Forelimb muscle (tissue), 1 donor: ENCODE results near the gene GANC. TPM values are rescaled to one million over a fixed set of nuclear protein-coding genes. Genes with fewer than 3 reads are reported as not detected.
"Not testable (repeated sequence)": the region's sequence is repeated elsewhere in the genome, so short reads cannot be mapped to it uniquely, and the experiment has no call there.

Experiments used
- DNase-seq: peaks from one replicate; pipeline ENCODE4 v3.0.0-alpha.2; 2013; ENCODE audit warnings: low read depth
- polyA plus RNA-seq: library from polyadenylated mRNA; unstranded; fragments of 120-200 nt; gene quantifications from one replicate; pipeline ENCODE4 v1.2.1, GENCODE V29; 2013; ENCODE audit not compliant: insufficient read length

Gene GANC
- polyA plus RNA-seq, 1 donor, result 14.9 TPM

DNA sequence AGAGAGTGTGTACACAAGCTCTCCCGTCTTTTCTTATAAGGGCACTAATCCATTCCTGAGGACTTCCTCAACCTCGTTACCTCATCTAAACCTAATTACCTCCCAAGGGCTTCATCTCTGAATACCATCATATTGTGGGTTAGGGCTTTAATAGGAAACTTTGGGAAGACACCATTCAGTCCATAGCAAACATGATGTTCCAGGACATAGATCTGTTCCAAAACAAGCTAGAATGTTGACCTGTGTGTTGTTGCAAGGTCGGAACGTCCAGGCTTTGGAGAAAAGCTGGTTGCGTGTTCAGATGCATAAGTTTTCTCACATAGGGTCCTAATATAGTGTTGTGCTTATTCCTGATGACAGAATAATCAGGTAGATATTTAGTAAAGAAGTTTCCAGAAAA, 9.9 kb downstream of the GANC start:
- no peak for DNase-seq

DNA sequence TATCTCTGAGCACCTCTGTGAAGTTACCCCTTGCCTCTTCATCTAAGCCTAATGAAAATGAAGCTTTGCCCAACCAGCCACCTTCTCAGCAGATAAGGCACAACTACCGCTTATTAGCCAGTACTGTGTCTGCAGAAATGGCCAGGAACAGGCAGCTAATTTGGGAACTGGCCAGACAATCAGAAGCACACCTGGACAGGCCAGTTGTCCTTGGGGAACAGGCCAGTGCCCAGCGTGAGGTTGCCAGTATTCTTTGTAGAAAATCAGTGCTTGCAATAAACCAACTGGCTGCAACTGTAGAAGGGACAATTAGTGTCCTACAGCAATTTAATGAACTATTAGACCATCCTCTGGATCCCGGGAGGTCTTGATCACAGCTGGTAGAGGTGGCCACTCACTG, 10.7 kb downstream of the GANC start:
- DNase-seq, result no peak

DNA sequence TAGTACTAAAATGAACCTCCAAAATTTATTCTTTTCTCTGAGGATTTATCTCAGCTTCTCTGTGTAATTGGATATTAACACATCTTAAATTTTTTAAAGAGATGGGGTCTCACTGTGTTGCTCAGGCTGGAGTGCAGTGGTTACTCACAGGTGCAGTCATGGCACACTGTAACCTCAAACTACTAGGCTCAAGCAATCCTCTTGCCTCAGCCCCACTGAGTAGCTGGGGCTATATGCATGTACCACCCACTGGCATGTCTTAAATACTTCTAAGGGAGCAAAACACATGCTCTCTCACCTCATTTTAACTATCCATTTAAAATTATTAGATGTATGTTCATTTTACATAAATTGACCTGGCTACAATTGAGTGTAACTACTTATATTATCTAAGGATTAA, 11.6 kb downstream of the GANC start:
- no peak for DNase-seq

DNA sequence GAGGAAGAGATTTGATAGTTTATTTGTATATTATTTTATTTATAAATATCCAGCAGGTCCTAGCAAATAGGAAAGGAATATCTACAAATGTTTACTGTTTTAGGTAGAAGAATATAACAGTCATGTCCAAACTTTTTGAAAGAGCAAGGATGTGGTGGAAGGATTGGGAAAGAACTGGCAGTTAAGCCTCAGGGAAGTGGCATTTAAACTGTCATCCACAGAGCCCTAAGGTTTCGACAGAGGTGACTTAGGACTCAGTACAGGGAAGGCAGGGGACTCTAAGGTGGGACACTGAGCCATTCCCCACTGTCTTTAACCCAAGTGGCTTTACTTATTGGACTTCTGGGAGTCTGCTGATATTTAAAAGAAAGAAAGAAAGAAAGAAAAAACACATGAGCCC, 12.0 kb downstream of the GANC start:
- DNase-seq, result no peak

DNA sequence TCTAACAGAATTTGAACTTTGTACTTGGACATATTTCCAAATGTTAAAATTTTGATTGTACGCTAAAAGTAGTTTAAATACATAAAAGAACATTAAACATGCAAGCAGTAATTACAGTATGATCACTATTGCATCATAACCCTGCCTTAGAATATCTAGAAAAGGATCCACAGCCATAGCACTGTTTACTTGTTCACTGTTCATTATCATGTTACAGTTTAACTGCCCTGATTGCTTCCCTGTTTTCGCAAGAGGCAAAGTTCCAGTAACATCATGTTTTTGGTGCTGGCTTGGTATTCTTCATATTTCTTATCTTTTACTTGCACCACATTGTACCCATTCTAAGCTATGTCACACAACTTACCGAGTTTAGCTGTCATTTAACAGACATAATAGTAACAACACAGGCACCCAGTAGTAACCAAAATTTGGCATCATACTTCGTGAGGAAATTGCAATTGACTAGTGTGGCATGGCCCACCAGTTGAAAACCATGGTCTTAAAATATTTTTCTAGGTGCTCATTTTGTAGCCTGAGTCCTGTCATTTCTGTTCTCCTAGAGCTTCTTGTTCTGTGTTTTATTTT, 13.5 kb downstream of the GANC start:
- DNase-seq, result no peak

DNA sequence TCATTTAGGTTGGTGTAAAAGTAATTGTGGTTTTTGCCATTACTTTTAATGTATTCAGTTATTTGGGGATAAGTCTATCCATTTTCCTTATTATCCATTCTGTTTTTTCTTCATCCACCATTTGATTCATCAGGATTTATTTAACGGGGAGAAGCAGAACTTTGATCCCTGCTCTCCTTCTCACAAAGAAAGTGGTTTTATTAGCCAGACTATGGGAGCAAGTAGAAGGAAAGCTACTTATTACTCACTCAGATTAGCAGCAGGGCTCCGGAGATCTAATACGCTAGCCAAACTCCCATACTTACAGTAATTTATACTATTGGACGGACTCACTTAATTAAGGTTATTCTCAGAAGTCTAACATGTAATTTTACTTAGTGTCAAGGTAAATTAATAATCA, 14.9 kb downstream of the GANC start:
- DNase-seq, result no peak

DNA sequence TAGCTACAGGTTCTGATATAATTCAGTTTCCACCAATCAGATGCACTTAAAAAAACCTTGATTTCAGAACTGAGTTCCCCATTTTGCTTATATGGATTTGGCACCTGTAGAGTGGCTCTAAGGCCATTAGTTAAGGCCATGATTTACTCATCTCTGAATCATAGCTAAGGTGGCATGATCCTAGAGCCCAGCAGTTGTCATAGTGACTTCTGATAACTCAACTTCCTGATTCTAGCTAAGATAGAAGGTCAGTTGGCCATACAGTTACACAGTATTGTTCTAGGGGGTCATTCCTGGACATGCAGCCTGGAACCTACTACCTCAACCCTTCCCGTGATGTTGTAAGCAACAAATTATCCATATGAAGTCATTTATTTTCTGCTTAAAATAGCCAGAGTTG, 16.2 kb downstream of the GANC start:
- DNase-seq, result no peak

DNA sequence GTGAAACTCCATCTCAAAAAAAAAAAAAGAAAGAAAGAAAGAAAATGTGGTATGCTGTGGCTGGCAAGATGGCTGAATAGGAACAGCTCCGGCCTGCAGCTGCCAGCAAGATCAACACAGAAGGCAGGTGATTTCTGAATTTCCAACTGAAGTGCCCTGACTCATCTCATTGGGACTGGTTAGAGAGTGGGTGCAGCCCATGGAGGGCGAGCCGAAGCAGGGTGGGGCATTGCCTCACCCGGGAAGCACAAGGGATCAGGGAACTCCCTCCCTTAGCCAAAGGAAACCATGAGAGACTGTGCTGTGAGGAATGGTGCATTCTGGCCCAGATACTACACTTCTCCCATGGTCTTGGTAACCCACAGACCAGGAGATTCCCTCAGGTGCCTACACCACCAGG, 28.0 kb downstream of the GANC start:
- DNase-seq, result not testable (repeated sequence)

DNA sequence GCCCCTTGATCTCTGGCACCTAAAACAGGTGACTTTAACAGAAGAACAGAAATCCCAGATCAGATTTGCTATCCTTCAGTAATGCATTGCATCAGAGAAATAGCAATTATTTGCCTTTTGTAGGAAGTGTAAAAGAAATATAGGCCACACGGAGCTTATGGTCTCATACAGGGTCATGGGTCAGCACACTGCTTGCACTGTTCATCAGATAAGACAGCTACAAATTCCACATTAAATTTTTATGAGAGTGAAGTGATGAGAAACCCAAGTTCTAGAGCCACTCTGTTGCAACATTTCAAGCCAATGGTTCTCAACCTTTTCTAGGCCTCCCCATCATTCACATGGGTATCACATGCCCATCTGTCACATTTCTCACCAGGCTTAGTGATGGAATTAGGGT, 33.7 kb downstream of the GANC start:
- no peak for DNase-seq

DNA sequence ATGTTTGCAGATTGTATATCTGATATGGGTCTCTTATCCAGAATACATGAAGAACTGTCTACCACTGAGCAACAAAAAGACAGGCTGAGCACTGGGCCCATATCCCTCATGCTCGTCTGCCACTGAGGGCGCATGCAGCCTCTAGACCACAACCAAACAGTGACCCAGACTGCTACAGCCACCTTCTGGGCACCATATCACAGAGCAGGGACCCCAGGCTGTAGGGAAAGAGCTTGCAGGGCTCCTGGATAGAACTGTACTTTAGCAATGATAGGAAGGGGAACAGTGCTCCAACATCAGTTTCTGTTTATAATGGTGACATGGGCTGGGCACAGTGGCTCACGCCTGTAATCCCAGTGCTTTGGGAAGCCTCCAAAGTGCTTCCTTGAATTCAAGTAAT, 40.5 kb downstream of the GANC start:
- no peak for DNase-seq

DNA sequence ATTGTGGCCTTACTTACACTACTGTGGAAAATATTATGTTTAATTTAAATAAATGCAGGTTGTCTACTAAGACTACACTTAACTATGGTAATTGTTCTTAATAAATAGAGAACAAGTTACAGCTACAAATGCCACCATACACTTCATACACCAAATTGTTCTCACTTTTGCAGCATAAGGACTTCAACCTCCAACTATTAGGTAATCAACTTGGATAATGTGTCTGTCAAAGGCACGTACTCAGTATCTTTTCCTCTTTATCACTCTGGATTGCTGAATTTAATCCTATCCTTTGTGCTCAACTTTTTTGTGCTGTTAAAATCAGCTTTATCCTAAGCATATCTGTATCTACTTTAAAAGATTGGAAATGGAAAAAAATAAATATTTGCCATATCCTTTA, 41.8 kb downstream of the GANC start:
- no peak for DNase-seq

DNA sequence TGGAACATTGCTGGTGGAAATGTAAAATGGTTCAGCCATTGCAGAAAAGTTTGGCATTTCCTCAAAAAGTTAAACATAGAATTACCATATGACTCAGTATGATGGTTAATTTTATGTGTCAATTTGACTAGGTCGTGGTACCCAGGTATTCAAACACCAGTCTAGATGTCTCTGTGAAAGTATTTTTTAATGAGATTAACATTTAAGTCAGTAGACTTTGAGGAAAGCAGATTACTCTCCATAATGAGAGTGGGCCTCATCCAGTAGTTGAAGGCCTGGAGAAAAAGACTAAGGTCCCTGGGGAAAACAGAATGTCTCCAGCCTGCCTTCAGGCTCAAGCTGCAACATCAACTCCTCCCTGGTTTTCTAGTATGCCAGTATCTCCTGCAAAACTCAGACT, 42.5 kb downstream of the GANC start:
- no peak for DNase-seq

DNA sequence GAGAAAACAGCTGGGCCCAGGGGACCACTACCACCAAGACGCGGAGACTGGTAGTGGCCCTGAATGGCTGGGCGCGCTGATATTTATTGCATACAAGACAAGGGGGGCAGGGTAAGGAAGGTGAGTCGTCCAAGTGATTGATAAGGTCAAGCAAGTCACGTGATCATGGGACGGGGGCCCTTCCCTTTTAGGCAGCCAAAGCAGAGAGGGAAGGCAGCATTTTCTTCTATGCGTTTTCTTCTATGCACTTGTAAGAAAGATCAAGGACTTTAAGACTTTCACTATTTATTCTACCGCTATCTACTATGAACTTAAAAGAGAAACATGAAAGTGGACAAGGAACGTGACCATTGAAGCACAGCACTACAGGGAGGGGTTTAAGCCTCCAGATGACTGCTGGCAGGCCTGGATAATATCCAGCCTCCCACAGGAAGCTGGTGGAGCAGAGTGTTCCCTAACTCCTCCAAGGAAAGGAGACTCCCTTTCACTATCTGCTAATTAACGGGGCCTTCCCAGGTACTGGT, 43.3 kb downstream of the GANC start:
- not testable (repeated sequence) for DNase-seq

DNA sequence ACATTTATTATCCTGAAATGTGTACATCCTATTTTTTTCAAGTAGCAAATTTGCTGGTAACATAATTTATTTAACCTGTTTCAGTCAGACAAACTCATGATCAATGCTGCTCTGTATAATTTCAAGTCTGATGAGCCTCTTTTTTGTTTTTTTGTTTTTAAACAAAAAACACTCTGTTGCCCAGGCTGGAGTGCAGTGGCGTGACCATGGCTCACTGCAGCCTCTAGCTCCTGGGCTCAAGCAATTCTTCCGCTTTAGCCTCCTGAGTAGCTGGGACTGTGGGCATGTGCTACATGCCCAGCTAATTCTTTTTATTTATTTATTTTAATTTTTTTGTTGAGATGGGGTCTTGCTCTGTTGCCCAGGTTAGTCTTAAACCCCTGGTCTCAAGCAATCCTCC, 46.2 kb downstream of the GANC start:
- DNase-seq, result no peak

DNA sequence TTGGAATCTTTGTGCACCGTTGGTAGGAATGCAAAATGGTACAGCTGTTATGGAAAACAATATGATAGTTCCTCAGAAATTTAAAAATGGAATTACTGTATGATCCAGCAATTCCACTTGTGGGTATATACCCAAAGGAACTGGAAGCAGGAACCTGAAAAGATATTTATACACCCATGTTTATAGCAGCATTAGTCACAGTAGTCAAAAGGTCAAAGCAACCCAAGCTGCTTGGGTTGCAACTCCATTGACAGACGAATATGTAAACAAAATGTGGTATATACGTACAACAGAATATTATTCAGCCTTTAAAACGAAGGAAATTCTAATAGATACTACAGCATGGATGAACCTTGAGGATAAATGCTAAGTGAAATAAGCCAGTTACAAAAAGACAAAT, 51.3 kb downstream of the GANC start:
- DNase-seq, result no peak

DNA sequence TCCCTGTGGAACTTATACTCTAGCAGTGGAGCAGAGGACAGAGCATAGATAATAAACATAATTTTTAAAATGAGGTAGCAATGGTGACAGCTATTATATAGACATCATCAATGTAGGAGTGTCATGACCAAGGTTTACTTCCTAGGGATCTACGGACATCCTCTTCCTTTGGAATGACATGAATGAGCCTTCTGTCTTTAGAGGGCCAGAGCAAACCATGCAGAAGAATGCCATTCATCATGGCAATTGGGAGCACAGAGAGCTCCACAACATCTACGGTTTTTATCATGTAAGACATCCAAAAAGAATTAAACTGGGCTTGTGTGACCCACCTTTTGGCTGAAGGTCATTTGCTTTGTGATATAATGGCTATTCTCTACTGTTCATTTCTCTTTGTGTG, 56.2 kb downstream of the GANC start:
- DNase-seq, result no peak

DNA sequence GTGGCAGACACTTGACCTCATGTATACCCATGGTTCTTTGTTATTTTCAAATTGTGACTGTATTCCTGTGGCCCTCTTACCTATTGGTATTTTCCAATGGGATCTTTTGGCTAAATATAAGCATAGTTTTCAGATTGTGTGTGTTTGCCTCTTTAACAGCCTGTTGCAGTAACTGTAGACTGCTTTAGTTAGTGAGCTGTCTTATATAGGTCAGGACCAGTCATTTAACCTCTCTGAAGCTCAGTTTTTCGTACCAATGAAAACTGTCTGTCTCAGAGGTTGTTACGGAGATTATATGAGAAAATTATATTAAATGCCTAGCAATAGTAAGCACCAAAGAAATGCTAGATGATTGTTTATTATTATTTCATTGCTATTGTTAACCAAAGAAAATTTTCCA, 57.0 kb downstream of the GANC start:
- DNase-seq, result no peak

DNA sequence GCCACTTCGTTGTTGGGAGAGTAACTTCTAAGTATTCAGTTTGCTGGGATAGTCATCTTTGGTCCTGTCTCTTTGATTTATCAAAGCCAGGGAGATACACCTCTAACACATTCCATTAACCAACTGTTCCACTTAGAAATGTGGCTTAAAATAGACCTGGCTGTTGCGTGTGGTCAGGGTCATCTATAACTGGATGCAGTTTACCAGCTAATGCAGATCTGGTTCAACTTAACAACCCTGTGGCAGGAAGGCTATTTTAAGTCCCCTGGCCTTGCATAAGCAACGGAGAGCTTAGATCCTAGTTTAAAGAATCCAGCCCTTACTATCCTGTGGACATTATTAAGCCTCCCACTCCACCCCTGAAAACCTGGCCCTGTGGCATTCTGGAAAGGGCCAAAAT, 58.2 kb downstream of the GANC start:
- DNase-seq, result no peak

DNA sequence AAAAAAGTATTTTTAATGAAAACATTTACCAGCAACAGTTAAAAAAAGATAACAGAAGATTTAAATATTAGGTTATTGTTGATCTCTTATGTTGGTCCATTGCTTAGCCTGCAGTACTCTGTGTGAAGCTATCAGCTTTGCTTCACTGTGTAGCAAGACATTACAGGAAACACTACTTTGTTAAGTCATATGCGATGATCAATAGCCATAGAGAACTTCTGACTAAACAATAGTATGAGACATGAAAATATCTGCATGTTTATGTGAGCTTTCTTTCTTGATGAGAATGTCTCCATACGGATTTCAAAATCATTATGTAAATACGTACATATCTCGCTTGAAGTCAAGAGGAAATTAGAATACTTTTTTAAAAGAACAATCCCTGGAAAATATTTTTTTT, 59.3 kb downstream of the GANC start:
- DNase-seq, result no peak

DNA sequence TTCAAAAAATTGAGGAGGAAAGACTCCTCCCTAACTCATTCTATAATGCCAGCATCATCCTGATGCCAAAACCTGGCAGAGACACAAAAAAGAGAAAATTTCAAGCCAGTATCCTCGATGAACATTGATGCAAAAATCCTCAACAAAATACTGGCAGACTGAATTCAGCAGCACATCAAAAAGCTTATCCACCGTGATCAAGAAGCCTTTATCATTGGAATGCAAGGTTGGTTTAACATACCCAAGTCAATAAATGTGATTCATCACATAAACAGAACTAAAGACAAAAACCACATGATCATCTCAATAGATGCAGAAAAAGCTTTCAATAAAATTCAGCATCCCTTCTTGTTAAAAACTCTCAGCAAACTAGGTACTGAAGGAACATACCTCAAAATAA, 62.1 kb downstream of the GANC start:
- DNase-seq, result no peak

DNA sequence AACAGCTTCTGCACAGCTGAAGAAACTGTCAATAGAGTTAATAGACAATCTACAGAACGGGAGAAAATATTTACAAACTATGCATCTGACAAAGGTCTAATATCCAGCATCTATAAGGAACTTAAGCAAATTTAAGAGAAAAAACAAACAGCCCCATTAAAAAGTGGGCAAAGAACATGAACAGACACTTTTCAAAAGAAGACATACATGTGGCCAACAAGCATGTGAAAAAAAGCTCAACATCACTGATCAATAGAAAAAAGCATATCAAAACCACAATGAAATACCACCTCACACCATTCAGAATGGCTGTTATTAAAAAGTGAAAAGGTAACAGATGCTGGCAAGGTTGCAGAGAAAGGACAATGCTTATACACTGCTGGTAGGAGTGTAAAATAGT, 63.6 kb downstream of the GANC start:
- not testable (repeated sequence) for DNase-seq

DNA sequence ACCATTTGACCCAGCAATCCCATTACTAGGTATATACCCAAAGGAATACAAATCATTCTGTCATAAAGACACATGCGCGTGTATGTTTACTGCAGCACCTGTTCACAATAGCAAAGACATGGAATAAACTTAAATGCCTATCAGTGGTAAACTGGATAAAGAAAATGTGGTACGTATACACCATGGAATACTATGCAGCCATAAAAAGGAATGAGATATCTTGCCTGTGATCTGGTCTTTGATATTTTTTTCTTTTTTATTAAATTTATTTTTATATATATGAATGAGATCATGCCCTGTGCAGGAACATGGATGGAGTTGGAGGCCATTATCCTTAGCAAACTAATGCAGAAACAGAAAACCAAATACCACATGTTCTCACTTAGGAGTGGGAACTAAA, 64.1 kb downstream of the GANC start:
- DNase-seq, result not testable (repeated sequence)

DNA sequence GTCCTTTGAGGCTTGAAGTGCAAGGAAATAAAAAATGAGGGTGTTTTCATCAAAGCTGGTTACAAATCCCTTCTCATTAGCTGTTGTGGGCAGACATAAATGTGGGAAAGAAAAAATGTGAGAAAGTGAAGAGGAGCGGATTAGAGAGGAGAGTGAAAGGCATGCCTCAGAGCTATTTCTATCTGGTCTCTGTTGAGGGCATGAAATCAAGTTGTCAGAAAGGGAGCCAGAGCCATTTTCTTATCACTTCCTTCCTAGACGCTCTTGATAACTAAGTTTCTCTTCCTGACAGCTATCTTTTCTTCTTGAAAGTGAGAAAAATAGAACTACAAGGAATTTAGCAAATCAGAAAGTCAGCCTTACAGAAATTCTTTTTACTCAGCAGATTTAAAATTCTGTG, 65.5 kb downstream of the GANC start:
- DNase-seq, result no peak

DNA sequence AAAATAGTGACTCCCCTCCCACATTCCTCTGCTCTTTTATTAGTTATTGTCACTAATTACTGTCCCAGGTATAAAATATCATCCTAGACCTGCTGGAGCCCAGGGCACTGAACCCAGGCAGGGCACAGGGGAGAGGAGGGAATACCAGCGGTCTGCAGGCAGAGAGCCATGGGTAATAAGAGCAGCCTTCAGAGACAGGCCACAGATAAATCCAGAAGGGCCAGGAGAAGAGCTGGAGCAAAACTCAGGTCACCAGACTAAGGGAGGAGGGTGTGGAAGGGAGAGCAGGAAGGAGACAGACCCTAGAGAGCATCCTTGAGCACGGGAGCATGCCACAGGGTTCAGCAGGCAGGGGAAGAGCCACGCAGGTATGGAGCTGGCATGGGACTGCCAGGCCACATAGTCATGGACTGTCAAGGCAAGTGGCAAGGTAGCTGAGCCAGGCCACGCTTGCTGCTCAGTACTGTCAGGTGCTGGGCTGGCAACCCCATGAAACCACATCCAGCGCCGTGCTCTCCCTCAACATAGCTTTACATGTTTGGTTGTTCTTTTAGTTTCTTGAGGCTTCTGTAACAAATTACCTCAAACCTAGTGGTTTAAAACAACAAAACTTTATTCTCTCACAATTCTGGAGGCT, 70.7 kb downstream of the GANC start:
- DNase-seq, result no peak
